Hematopoietic multipotent progenitor cell (in vitro differentiated cells): ENCODE data around the gene CNPY3. TPM values are rescaled to one million over a fixed set of nuclear protein-coding genes. Genes with fewer than 3 reads are reported as not detected.
A peak's percentile ranks its signal among the peaks of the same experiment; 100 is the strongest.
"Not testable (repeated sequence)": the region's sequence is repeated elsewhere in the genome, so short reads cannot be mapped to it uniquely, and the experiment has no call there.

Experiments
- DNase-seq, 3 donors: peaks; one replicate each; pipeline ENCODE4 v3.0.0-alpha.2; 2011 to 2015; ENCODE audit warnings: low read depth in 2 of 3, low spot score in 2 of 3
- total RNA-seq: library from RNA; depleted of rRNA; stranded (reverse); fragments of >200 nt; gene quantifications from one replicate; pipeline ENCODE4 v1.2.3, GENCODE V29; 2012

CNPY3 gene
- total RNA-seq, 1 donor: 44.2 TPM

DNA sequence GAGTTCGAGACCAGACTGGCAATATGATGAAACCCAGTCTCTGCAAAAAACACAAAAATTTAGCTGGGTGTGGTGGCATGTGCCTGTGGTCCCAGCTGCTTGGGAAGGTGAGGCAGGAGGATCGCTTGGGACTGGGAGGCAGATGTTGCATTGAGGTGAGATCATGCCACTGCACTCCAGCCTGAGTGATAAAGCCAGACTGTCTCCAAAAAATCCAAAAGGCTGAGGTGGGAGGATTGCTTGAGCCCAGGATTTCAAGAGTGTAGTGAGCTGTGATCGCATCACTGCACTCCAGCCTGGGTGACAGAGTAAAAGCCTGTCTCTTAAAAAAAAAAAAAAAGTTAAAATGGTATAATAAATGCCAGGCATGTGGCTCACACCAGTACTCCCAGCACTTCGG lies 14.7 kb upstream of the CNPY3 start:
- no peak for DNase-seq

DNA sequence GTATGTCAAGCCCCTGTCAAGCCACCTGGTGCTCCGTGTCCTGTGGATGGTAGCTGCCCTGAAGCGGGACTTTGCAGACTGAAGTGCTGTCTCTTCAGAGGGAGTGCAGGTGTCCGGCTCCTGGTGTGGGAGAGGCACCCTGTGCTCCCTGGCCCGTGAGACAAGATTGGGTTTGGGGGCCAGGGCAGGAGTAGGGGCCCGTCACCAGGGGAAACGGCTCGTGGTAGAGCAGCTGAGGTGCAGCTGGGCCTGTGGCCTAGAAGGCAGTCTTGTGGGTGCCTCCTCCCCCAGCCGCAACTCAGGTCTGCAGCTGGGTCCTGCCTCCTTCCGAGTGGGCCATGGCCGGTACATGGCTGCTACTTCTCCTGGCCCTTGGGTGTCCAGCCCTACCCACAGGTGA lies 13.5 kb upstream of the CNPY3 start, which contains the start of gene PTCRA:
Gene PTCRA (plus strand): TSS at position 322 of the 400 bp plus-strand sequence. CDS start 17 bp downstream, at position 339.
- DNase-seq: no peak

DNA sequence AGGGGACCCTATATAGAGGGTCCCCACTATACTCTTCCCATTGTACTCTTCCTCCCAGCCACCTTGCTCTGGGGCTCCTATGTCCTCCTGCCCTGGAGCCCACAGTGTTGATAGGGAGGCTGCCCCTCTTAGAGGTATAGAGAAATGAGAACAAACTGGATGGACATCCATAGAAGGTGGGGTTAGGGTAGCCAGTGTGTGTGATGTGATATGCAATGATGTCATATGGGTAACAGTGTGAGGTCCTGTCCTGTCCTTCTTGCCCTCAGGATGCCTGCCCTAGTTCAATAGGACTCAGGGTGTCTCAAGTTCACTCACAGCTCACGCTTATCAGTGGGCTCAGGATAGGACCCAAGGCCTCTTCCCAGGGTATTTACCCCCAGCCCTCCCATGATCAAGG lies 13.0 kb upstream of the CNPY3 start:
- DNase-seq: no peak

DNA sequence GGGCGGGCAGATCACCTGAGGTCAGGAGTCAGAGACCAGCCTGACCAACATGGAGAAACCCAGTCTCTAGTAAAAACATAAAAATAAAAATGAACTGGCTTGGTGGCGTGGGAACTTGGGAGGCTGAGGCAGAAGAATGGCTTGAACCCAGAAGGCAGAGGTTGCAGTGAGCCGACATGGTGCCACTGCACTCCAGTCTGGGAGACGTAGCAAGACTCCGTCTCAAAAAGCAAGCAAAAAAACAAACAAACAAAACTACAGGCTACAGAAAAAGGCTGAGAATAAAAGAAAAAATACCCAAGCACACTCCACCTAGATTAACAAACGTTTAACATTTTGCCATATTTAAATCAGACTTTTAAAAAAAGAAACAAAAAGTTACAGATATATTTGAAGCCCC lies 7.5 kb upstream of the CNPY3 start:
- no peak for DNase-seq

DNA sequence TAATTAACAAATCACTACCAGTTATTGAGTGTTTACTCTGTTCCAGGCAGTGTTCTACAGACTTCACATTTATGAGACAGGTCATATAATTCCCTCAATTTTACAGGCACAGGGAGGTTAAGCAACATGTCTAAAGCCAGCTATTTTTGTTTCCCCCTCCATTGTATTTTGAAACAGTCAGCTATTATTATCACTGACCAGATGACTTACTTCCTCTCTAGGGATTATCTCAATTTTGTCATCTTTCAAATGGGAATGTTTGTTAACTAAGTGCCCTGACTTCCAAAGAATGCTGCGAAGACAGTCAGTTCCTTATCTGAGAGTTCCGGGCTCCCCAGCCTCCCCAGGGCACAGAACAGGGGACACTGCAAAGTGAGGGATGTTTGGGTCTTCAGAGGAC lies 5.6 kb upstream of the CNPY3 start:
- no peak for DNase-seq

DNA sequence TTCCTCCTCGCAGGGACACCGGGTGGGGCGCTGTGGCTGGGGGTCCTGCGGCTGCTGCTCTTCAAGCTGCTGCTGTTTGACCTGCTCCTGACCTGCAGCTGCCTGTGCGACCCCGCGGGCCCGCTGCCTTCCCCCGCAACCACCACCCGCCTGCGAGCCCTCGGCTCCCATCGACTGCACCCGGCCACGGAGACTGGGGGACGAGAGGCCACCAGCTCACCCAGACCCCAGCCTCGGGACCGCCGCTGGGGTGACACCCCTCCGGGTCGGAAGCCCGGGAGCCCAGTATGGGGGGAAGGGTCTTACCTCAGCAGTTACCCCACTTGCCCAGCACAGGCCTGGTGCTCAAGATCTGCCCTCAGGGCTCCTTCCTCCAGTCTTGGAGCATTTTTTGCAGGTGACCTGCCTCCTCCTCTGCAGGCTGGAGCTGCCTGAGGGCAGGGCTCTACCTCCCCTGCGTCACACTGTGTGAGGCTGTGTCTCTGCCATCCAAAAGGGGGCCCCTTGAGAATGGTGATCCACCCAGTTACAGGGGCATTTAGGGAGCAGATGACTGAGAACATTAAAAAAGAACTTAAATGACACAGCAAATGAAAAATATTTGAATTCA lies 3.9 kb upstream of the CNPY3 start:
- no peak for DNase-seq

DNA sequence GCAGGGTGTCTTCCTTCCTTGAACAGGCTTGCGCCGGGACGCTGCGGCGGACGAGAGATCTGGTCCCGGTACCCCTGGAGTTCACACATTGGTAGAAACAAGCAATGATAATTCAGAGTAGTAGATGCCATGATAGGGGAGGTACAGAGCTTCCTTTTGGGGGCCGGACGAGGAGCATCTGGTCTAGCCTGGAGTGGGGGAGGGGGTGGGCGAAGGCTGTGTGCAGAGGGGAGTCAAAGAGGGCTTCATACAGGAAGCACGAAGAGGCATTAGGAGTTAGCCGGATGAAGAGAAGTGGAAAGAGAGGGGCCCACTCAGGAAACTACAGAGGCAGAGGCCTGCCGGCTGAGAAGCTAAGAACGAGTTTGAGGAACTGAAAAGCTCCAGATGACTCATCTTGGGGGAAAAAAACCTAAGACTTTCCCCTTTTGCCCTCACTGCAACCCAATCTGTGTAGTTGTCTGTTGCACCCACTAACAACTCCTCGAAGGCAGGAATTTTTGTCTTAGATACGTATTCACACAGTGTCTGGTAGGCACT lies 611 bp downstream of the CNPY3 start:
- DNase-seq: peak in 2 of 3 donors; percentile 83

DNA sequence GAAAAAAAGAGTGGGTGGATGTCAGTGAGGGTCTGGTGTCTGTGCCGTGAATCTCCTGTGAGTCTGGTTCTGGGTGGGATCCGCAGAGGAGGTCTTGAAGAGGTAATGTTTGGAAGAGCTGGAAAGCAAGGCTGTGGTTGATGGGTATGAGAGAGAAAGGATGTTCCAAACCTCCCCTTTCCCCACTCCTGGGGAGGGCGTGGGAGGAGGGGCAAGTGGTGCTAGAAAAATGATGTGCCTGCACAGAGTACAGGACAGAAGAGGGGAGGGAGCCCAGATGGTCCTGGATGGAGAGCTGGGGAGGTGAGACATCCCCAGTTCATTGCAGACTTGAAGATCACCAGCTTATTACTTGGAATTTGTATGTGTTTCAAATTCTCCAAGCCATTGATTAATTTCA lies 3.1 kb downstream of the CNPY3 start:
- DNase-seq: no peak

DNA sequence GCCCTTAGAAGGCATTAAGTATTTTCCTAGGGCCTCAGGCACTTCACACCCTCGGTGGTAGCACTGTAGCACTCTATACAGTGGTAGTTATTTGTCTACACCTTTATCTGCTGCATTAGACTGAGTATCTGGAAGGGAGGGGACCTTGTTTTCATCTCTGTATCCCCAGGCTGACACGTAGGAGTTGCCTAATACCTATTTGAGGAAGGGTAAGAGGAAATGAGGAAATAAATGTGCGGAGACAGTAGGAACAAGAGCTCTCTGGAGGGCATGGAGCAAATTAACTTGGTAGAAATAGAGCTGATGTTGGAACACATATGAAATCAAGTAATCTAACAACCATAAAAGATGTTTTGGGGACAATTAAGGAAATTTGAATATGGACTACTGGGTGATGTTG lies 3.9 kb downstream of the CNPY3 start:
- no peak for DNase-seq

DNA sequence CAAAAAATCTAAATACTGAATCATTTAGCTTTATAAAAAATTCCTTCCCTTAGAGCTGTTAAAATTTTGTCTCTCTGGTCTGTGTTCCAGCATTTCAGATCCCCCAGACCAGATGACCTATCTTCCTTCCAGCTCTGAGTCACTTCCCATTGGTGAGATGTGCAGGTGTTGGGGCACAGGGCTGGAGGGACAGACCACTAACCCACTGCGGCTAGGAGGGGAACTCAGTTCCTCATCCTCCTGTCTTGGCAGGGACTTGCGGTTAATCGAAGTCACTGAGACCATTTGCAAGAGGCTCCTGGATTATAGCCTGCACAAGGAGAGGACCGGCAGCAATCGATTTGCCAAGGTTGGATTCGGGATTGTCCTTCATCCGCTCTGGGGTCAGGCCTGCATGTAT lies 6.0 kb downstream of the CNPY3 start:
- DNase-seq: peak in 2 of 3 donors; percentile 42 to 52

DNA sequence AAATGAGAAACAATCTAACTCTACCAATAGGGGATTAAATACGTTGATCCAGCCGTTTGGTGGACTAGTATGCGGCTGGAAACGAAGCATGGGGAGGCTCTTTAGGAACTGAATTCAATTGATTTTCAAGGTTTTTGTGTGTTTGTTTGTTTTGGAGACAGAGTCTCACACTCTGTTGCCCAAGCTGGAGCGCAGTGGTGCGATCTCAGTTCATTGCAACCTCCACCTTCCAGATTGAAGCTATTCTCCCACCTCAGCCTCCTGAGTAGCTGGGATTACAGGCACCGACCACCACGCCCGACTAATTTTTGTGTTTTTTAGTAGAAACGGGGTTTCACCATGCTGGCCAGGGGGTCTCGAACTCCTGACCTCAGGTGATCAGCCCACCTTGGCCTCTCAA lies 7.1 kb downstream of the CNPY3 start:
- no peak for DNase-seq

DNA sequence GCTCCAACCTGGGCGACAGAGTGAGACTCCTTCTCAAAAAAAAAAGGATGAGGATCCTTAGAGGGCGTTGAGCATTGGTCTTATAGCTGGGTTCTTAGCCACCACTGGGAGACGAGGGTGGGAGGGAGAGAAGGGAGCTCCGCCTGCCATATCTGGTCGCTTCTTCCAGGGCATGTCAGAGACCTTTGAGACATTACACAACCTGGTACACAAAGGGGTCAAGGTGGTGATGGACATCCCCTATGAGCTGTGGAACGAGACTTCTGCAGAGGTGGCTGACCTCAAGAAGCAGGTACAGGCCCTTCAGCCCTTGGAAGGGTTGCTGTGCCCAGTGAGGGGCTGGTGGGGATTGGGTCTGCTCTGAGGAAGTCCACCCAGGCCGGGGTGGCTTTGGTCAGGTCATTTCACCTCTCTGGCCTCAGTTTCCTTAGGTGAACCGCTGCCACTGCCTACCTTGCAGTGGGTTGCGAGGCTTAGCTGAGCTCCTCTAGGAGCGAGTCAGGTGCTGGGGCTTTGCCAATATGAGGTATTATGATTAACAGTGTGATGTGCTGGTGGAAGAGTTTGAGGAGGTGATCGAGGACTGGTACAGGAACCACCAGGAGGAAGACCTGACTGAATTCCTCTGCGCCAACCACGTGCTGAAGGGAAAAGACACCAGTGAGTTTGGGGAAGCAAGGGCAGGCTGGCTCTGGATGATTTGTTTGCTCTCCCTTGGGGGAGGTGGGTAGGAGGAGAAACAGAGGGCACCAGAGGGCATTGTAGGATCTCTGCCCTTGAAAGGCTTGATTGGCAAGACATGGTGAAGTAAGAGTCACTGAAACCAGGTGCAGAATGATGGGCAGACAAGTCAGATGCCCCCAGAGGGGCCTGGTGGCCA lies 8.5 kb downstream of the CNPY3 start:
- DNase-seq: no peak

DNA sequence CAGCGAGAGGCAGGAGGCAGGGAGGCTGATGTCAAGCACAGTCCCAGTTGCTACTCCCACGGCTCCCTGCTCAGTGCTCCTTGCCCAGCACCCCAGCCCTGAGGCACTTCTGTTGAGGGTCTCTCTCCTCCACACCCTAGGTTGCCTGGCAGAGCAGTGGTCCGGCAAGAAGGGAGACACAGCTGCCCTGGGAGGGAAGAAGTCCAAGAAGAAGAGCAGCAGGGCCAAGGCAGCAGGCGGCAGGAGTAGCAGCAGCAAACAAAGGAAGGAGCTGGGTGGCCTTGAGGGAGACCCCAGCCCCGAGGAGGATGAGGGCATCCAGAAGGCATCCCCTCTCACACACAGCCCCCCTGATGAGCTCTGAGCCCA lies 9.1 kb downstream of the CNPY3 start:
- no peak for DNase-seq

DNA sequence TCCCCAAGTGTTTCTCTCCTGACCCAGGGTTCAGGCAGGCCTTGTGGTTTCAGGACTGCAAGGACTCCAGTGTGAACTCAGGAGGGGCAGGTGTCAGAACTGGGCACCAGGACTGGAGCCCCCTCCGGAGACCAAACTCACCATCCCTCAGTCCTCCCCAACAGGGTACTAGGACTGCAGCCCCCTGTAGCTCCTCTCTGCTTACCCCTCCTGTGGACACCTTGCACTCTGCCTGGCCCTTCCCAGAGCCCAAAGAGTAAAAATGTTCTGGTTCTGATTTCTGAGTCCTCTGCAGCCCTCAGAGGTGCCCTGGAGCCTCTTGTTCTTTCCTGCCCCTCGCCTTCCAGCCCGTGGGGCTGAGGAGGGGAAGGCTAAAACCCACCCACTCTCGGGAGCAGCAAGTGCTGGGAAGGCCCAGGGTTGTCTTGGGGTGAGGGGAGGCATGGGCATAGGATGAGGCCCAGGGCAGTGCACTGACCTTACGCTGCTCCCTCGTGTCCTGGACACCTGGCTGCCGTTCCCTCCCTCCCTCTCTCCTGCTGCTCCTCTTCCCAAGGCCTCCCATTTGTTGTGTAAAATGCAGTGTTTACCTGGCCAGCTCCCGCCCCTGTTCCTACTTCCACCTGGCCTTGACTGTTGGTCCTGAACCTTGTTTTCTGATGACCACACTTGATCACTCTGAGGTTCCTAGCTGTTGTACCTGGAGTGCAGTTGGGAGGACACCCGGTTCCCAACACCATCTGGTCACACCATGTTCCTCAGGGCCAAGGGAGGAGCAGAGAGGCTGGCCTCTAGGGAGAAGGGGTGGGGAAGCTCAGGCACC lies 9.9 kb downstream of the CNPY3 start:
- DNase-seq: no peak

DNA sequence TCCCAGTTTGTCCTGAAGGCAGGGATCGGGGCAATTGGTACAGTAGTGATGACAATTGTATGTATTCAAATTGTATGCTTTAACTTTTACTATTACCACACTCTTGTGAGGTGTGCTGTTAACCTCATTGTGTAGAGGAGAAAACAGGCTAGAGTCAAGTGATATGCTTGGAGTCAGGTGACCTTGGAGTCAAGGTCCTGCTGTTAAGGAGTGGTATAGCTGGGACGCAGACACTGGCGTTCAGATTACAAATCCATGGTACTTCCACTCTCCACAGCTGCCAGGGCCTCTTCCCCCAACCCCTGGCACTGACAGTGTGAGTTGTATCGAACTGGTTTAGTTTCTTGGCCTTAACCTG lies 10.5 kb downstream of the CNPY3 start:
- no peak for DNase-seq

DNA sequence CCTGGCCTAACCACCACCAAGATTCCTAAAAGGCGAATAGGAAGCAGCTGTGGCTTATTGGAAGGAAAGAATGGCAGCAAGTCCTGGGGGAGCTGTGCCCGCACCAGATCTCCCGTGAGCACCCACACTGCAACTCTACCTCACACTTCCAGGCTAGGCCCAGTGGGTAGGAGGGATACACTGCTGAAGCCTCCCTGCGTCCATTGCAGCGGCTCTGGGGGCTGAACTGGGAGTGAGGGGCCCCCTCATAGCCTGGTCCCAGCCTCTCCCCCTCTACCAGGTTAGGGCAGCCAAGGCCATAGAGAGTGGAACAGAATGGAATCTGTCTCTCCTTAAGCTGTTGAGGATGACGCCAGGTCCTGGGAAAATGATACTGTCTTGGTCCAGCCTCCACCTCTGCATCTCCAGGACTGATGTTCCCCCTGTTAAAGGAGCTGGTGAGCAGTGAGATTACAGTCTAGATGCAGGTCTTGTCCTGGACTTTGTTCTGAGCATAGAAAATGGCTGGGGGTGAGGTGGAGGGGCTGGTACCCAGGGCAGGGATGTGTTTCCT lies 11.3 kb downstream of the CNPY3 start:
- DNase-seq: no peak

DNA sequence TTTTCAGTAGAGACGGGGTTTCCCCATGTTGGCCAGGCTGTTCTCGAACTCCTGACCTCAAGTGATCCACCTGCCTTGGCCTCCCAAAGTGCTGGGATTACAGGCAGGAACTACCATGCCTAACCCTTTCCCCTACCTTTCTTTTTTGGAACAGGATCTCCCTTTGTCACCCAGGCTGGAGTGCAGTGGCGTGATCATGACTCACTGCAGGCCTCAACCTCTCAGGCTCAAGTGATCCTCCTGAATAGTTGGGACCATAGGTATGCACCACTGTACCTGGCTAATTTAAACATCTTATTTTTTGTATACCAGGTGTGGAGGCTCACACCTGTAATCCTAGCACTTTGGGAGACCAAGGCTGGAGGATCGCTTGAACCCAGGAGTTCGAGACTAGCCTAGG lies 12.1 kb downstream of the CNPY3 start:
- not testable (repeated sequence) for DNase-seq

DNA sequence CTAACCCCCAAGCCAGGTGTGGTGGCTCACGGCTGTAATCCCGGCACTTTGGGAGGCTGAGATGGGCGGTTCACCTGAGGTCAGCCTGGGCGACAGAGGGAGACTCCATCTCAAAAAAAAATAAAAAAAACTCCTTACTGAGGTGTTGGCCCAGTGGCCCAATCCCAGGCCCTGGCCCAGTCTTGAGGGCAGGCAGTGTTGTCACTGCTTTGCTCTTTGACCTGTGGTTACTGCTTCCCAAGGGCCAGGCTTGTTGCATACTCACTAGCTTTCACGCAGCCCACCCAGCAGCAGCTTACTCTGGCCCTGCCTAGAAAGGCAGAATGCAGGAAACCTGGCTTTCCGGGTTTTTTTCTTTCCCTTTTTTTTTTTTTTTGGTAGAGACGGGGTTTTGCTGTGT lies 13.2 kb downstream of the CNPY3 start:
- DNase-seq: no peak

DNA sequence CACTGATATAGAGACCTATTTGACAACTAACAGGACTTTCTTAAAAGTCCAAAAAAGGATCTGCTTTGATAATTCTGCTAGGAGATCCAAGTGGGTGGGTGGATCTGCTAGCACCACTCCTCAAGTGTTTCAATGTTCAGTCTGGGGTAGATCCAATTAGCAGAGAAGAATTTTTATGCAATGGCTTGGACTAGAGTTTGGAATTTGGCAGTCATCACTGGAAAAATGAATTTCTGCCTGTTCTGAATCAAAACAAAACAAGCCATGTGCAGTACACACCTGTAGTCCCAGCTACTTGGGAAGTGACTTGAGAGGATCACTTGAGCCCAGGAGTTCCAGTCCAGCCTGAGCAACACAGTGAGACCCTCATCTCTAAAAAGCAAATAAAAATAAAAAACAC lies 18.7 kb downstream of the CNPY3 start:
- DNase-seq: no peak

DNA sequence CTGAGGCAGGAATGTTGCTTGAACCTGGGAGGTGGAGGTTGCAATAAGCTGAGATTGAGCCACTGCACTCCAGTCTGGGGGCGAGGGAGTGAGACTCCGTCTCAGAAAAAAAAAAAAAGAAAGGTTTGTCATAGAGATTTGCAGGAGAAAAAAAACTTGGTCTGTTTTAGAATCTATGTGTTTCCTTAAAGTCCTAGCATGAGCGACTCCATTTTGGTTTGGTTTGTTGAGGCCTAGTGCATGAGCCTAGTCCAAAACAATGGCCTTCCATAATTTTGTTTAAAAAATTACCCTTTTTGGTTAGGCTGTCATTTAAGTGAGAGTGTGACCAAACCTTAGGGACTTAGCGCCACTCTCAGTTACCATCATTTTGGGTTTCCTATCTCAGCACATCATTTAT lies 23.1 kb downstream of the CNPY3 start:
- DNase-seq: no peak

DNA sequence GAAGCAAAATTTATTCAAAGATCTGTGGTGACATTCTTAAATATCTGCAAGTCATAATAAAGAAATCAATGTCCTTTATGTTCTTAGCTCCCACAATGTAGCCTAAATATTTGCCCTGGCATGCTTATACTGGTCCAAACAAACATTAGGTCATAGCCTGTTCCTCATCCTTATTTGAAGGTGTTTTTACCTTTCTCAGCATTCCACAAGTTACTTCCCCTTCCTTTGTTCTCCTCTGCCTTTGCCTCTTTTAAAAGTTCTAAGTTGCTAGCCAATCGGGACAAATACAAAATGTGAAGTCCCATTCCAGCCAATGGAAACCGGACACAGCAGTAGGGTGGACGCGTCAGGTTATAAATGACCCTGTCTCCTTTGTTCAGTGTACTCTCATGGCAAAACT lies 25.1 kb downstream of the CNPY3 start:
- DNase-seq: not testable (repeated sequence)
